OCI-LY1 (cell line): ENCODE results near the gene ZNF512.

Experiments
- EZH2 ChIP-seq: fragments of 200-600 bp; sonication (generic), shearing (Covaris generic); IDR thresholded peaks from 2 replicates; pipeline ENCODE4 v1.8.0; 2017; ENCODE audit warnings: borderline replicate concordance, mixed run types, mild to moderate bottlenecking, antibody characterized with exemption, low read length, moderate library complexity, mixed read lengths
- TF ChIP-seq, protein P1 (sequence below): fragments of 200-600 bp; sonication (generic), shearing (Covaris generic); IDR thresholded peaks from 2 replicates; pipeline ENCODE4 v1.5.1; 2017; ENCODE audit warnings: mild to moderate bottlenecking, antibody characterized with exemption, low read length, moderate library complexity, mixed read lengths

DNA sequence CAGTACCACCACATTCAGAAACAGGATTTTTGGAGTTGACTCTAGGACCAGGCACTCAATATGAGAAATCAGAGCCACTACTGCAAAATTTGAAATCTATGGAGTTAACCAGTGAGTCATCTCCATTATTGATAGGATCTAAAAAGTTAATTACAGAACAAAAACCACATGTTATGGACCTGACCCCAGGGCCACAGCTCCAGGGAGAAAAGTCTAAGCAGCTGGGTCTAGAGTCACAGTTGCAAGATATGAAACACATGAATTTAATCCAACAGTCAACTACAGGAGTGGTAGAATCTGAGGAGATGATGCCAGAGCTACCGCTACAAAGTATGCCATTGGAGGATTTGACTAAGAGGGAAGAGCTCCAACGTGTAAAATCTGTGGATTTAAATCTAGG, 13.4 kb upstream of the ZNF512 start:
- TF ChIP-seq, protein P1, sequence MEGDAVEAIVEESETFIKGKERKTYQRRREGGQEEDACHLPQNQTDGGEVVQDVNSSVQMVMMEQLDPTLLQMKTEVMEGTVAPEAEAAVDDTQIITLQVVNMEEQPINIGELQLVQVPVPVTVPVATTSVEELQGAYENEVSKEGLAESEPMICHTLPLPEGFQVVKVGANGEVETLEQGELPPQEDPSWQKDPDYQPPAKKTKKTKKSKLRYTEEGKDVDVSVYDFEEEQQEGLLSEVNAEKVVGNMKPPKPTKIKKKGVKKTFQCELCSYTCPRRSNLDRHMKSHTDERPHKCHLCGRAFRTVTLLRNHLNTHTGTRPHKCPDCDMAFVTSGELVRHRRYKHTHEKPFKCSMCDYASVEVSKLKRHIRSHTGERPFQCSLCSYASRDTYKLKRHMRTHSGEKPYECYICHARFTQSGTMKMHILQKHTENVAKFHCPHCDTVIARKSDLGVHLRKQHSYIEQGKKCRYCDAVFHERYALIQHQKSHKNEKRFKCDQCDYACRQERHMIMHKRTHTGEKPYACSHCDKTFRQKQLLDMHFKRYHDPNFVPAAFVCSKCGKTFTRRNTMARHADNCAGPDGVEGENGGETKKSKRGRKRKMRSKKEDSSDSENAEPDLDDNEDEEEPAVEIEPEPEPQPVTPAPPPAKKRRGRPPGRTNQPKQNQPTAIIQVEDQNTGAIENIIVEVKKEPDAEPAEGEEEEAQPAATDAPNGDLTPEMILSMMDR, result no peak
- TF ChIP-seq EZH2, result no peak
